C4-2B (cell line): ENCODE data around the gene RAI2.

ENCODE experiments used
- H3K27ac ChIP-seq: fragments of 450-650 bp; 2 replicates; pipeline ENCODE4 v1.5.1; 2017
- ZFX ChIP-seq: fragments of 450-650 bp; IDR thresholded peaks from 2 replicates; pipeline ENCODE4 v1.6.1; 2017
- TF ChIP-seq, protein P1 (sequence below): fragments of 450-650 bp; conservative IDR thresholded peaks from 2 replicates; pipeline ENCODE4 v1.5.1; 2017; ENCODE audit warnings: mild to moderate bottlenecking

RAI2 gene

GRCh38 chrX:17817251-17817650 is 43.8 kb downstream of the RAI2 start:
- H3K27ac ChIP-seq = no peak overlapping the region
- no peak for TF ChIP-seq ZFX
- TF ChIP-seq, protein P1, sequence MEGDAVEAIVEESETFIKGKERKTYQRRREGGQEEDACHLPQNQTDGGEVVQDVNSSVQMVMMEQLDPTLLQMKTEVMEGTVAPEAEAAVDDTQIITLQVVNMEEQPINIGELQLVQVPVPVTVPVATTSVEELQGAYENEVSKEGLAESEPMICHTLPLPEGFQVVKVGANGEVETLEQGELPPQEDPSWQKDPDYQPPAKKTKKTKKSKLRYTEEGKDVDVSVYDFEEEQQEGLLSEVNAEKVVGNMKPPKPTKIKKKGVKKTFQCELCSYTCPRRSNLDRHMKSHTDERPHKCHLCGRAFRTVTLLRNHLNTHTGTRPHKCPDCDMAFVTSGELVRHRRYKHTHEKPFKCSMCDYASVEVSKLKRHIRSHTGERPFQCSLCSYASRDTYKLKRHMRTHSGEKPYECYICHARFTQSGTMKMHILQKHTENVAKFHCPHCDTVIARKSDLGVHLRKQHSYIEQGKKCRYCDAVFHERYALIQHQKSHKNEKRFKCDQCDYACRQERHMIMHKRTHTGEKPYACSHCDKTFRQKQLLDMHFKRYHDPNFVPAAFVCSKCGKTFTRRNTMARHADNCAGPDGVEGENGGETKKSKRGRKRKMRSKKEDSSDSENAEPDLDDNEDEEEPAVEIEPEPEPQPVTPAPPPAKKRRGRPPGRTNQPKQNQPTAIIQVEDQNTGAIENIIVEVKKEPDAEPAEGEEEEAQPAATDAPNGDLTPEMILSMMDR = no peak

GRCh38 chrX:17814557-17814956 is 46.5 kb downstream of the RAI2 start:
- no peak for TF ChIP-seq ZFX
- TF ChIP-seq, protein P1 = no peak
- H3K27ac ChIP-seq = no peak overlapping the region

DNA sequence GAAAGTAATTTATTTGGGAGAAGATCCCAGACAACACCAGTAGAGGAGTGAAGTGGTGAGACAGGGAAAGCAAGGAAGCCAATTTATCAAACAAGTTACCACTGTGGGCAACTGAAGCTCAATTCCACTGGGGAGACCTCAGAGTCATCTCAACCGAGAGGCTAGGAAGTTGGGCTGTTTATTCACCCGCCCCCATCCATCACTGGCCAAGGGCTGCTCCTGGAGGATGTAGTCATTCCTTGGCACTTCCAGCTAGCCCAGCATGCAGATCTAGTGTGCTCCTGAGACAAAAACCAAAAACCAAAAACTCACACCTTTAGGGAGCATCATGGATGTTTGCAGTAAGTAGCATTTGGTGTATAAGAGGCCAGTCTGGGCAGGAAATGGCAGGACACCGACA is 47.0 kb downstream of the RAI2 start:
- no peak overlapping the region for H3K27ac ChIP-seq
- TF ChIP-seq, protein P1 = no peak
- no peak for TF ChIP-seq ZFX

DNA sequence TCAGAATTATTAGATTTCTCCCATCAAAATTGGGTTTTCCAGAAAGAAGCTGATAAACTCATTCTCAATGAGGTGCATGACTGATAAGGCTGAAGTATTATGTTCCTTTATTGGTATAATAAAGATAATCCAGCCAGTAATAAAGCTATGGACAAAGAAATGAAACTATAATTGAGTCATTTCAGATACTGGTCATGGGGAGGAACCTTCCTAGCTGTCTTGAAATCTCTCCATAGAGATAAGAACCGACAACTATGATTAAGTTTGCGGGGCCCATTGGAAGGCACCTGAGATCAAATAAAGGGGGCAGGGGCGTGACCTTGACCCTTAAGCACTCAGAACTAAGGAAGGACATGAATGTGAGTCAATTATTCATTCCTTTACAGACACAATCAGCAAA is 47.8 kb downstream of the RAI2 start:
- no peak overlapping the region for H3K27ac ChIP-seq
- no peak for TF ChIP-seq ZFX
- TF ChIP-seq, protein P1 = no peak

- TF ChIP-seq ZFX = no peak
- TF ChIP-seq, protein P1 = peak; percentile 70
- H3K27ac ChIP-seq = no peak overlapping the region
Observed at GRCh38 chrX:17812763-17813162, 48.3 kb downstream of the RAI2 start.

DNA sequence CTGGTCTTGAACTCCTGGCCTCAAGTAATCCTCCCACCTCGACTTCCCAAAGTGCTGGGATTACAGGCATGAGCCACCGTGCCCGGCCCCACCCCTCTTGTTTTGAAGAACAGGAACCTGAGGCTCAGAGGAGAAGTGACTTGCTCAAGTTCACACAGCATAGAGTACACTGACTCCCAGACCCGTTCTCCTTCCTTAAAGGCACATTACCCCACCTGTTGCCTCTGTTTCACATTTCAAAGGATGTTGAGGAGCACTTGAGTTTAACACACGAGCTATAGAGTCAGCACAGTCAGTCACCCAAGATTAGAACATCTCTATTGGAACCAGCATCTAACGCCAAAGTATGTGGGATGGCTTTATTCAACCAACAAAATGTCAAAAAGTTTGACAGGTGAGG is 51.1 kb downstream of the RAI2 start:
- peak overlapping the region; percentile 54 for H3K27ac ChIP-seq
- TF ChIP-seq, protein P1 = no peak
- TF ChIP-seq ZFX = no peak

- TF ChIP-seq ZFX = no peak
- peak overlapping the region; percentile 54 for H3K27ac ChIP-seq
Observed at GRCh38 chrX:17809273-17809672, 51.8 kb downstream of the RAI2 start.

DNA sequence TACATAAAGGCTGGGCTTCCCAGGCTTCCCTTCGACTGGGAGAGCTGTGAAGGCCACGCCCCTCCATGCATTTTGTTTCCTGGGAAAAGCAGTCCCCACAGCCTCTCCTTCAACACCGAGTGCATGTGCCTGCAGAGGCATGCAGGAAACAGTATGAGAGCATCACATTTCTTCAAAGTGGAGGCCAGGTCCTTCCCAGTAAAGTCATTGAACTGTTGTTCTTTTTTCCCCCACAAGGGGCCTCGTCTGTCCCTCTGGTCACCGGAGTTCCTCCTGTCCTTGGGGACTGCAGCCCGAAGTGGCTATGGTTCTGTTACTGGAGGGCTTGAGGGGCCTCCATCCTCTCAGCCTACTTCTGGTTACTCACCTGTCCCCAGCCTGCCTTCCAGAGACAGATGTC is 56.0 kb downstream of the RAI2 start:
- H3K27ac ChIP-seq = no peak overlapping the region
- TF ChIP-seq ZFX = no peak
- TF ChIP-seq, protein P1 = peak; percentile 23; the same call in 1 of the 2 replicates
